Progenitor cell of endocrine pancreas (in vitro differentiated cells): ENCODE results near the gene EMILIN3. TPM values are rescaled to one million over a fixed set of nuclear protein-coding genes. Genes with fewer than 3 reads are reported as not detected.

Experiments used
- DNase-seq: peaks from one replicate; pipeline ENCODE4 v3.0.0; 2021; ENCODE audit warnings: low spot score; ENCODE audit not compliant: unreplicated experiment
- H3K27ac Mint-ChIP-seq: 2 replicates; pipeline ENCODE4 v1.8.0; 2021; ENCODE audit warnings: mild to moderate bottlenecking, moderate library complexity, mixed read lengths
- H3K27me3 Mint-ChIP-seq: 2 replicates; pipeline ENCODE4 v1.8.0; 2021; ENCODE audit warnings: mixed read lengths
- H3K36me3 Mint-ChIP-seq: 2 replicates; pipeline ENCODE4 v1.8.0; 2022; ENCODE audit warnings: mixed read lengths; ENCODE audit not compliant: insufficient read depth
- H3K4me1 Mint-ChIP-seq: 2 replicates; pipeline ENCODE4 v1.8.0; 2021; ENCODE audit warnings: low read depth, mixed read lengths
- H3K4me3 Mint-ChIP-seq: 2 replicates; pipeline ENCODE4 v1.8.0; 2021; ENCODE audit warnings: low read depth, mild to moderate bottlenecking, moderate library complexity, mixed read lengths
- H3K9me3 Mint-ChIP-seq: 2 replicates; pipeline ENCODE4 v1.8.0; 2021; ENCODE audit warnings: low read depth, mixed read lengths
- CTCF ChIP-seq: fragments of 200-600 bp; sonication (generic); IDR thresholded peaks from one replicate; pipeline ENCODE4 v1.5.0; 2021; ENCODE audit warnings: antibody characterized with exemption, mild to moderate bottlenecking; ENCODE audit not compliant: unreplicated experiment
- total RNA-seq: library from RNA; stranded (reverse); gene quantifications from 2 replicates; pipeline ENCODE4 v1.2.1, GENCODE V29; 2021

EMILIN3 gene
- total RNA-seq, 1 donor from 2014 or later = 0.96 TPM

DNA sequence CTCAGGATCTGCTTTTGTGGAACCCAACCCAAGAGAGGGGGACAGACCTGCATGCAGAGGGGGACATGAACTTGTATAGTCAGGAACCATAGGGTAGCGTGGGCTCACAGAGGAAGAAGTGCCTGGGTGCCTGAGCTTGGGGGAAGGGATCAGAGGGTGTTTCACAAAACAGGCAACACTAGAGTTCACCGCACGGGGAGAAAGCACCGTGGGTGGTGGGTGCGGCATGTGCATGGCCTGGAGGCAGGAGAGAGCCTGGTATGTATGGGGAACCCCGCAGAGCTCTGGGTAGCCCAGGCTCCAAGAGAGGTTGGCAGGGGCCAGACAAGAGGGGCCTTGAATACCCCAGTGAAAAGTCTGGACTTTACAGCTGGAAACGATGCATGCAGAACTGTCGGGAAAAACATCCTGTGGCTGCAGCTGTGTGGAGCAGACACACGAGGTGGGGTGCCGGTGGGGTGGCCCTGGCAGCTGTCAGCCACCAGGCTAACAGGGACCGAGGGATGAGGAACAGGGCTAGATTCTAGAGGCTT, 6.7 kb upstream of the EMILIN3 start:
- no peak for DNase-seq
- peaks cover 8% of the 10 kb centered on the region for H3K4me1 Mint-ChIP-seq
- peaks cover 5% of the 10 kb centered on the region for H3K9me3 Mint-ChIP-seq
- H3K36me3 Mint-ChIP-seq = no peaks in the 10 kb centered on the region
- H3K27ac Mint-ChIP-seq = no peak overlapping the region
- H3K4me3 Mint-ChIP-seq = no peak overlapping the region
- H3K27me3 Mint-ChIP-seq = peaks cover 30% of the 10 kb centered on the region
- TF ChIP-seq CTCF = no peak

DNA sequence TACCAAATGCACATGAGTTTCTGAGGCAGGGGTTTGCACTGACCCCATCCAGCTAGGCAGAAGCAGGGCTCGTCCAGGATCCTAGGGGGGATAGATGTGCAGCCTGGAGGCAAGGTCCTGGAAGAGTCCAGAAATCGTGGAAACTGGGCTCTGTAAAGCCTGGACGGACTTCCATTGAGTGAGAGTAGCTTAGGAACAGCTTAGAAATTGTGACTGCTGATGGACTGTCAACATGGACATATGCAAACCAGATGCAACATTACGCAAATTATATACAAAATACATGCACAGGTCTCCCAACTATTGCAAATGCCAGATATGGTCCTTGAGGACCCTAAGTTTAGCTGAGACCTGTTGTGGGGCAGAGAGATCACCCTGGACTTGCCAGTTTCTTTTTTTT, 4.8 kb upstream of the EMILIN3 start:
- no peaks in the 10 kb centered on the region for H3K36me3 Mint-ChIP-seq
- no peak overlapping the region for H3K4me3 Mint-ChIP-seq
- DNase-seq = no peak
- no peak overlapping the region for H3K27ac Mint-ChIP-seq
- H3K9me3 Mint-ChIP-seq = peaks cover 5% of the 10 kb centered on the region
- no peak for TF ChIP-seq CTCF
- H3K27me3 Mint-ChIP-seq = peaks cover 38% of the 10 kb centered on the region
- peaks cover 10% of the 10 kb centered on the region for H3K4me1 Mint-ChIP-seq

GRCh38 chr20:41370176-41370575, 3.6 kb upstream of the EMILIN3 start:
- Mint-ChIP-seq H3K9me3 (peaks cover 5% of the 10 kb centered on the region), H3K27ac (no peak overlapping the region), H3K27me3 (peaks cover 38% of the 10 kb centered on the region), H3K36me3 (no peaks in the 10 kb centered on the region), H3K4me1 (peaks cover 10% of the 10 kb centered on the region), H3K4me3 (no peak overlapping the region)
- no peak for TF ChIP-seq CTCF
- no peak for DNase-seq

GRCh38 chr20:41369673-41370072, 3.1 kb upstream of the EMILIN3 start:
- DNase-seq = no peak
- Mint-ChIP-seq H3K27me3 (peaks cover 43% of the 10 kb centered on the region), H3K9me3 (peaks cover 5% of the 10 kb centered on the region), H3K4me3 (no peak overlapping the region), H3K4me1 (peaks cover 10% of the 10 kb centered on the region), H3K27ac (no peak overlapping the region), H3K36me3 (no peaks in the 10 kb centered on the region)
- no peak for TF ChIP-seq CTCF

GRCh38 chr20:41367956-41368355, 1.3 kb upstream of the EMILIN3 start:
- H3K9me3 Mint-ChIP-seq = peaks cover 5% of the 10 kb centered on the region
- peak overlapping the region; percentile 26 for H3K4me3 Mint-ChIP-seq
- no peak for DNase-seq
- no peak overlapping the region for H3K27ac Mint-ChIP-seq
- peaks cover 2% of the 10 kb centered on the region for H3K4me1 Mint-ChIP-seq
- no peak for TF ChIP-seq CTCF
- peaks cover 48% of the 10 kb centered on the region for H3K27me3 Mint-ChIP-seq
- no peaks in the 10 kb centered on the region for H3K36me3 Mint-ChIP-seq
